PC-3 (cell line): Measurements from ENCODE around the gene GPANK1. TPM values are rescaled to one million over a fixed set of nuclear protein-coding genes. Genes with fewer than 3 reads are reported as not detected.
"Not testable (repeated sequence)": the region's sequence is repeated elsewhere in the genome, so short reads cannot be mapped to it uniquely, and the experiment has no call there.

ENCODE experiments used
- ATAC-seq: fragments of 200-7000 bp; cut with Tn5 transposase; 2 replicates; pipeline ENCODE4 v1.9.1; 2020; ENCODE audit warnings: mild to moderate bottlenecking, moderate library complexity
- BruUV-seq: library from RNA; stranded (reverse); fragments of 400-500 nt; replicated peaks from 2 replicates; lab custom pipeline; 2021; lab: Mats Ljungman, UMichigan
- CTCF ChIA-PET: fragments of 300-600 bp; sonication (Branson Sonifier 250); formaldehyde crosslinking; loops from one replicate; lab custom pipeline; 2022; ENCODE audit warnings: antibody characterized with exemption; lab: Charles Lee
- POLR2A ChIA-PET: fragments of 300-600 bp; sonication (Branson Sonifier 250); formaldehyde crosslinking; loops from one replicate; lab custom pipeline; 2022; ENCODE audit warnings: antibody characterized with exemption; ENCODE audit not compliant: unreplicated experiment; lab: Charles Lee
- DNase-seq: peaks from one replicate; pipeline ENCODE4 v3.0.0-alpha.2; 2015
- H2AFZ ChIP-seq: fragments of 300-600 bp; sonication (generic); 2 replicates; pipeline ENCODE4 v1.6.0; 2016; ENCODE audit warnings: antibody characterized with exemption, low read length
- H3F3A ChIP-seq: fragments of 300-600 bp; sonication (generic); one replicate; pipeline ENCODE4 v1.6.0; 2017; ENCODE audit warnings: antibody characterized with exemption, low read length, control low read depth, mild to moderate bottlenecking; ENCODE audit not compliant: unreplicated experiment
- H3K27ac ChIP-seq: fragments of 300-600 bp; sonication (generic); 2 replicates; pipeline ENCODE4 v1.5.1; 2016; ENCODE audit warnings: mild to moderate bottlenecking, low read length
- H3K27me3 ChIP-seq: fragments of 300-600 bp; sonication (generic); 2 replicates; pipeline ENCODE4 v1.6.1; 2016; ENCODE audit warnings: low read length, mixed read lengths
- H3K36me3 ChIP-seq: fragments of 300-600 bp; sonication (generic); 2 replicates; pipeline ENCODE4 v1.6.1; 2016; ENCODE audit warnings: low read depth, mixed run types, low read length, mixed read lengths
- H3K4me1 ChIP-seq: fragments of 300-600 bp; sonication (generic); 2 replicates; pipeline ENCODE4 v1.5.1; 2016; ENCODE audit warnings: low read length; ENCODE audit not compliant: insufficient read depth
- H3K4me2 ChIP-seq: fragments of 300-600 bp; sonication (generic); 2 replicates; pipeline ENCODE4 v1.6.0; 2016; ENCODE audit warnings: low read length
- H3K4me3 ChIP-seq: fragments of 300-600 bp; sonication (generic); 2 replicates; pipeline ENCODE4 v1.5.1; 2016; ENCODE audit warnings: mild to moderate bottlenecking, low read length, mixed read lengths
- H3K79me2 ChIP-seq: fragments of 300-600 bp; sonication (generic); 2 replicates; pipeline ENCODE4 v1.6.1; 2017; ENCODE audit warnings: low read length, mixed read lengths
- H3K9ac ChIP-seq: fragments of 300-600 bp; sonication (generic); 2 replicates; pipeline ENCODE4 v1.6.0; 2016; ENCODE audit warnings: mild to moderate bottlenecking, low read length
- H3K9me2 ChIP-seq: fragments of 300-600 bp; sonication (generic); replicated peaks from 2 replicates; pipeline ENCODE4 v1.6.1; 2016; ENCODE audit warnings: mixed run types, low read length, mixed read lengths
- H3K9me3 ChIP-seq: fragments of 300-600 bp; sonication (generic); 2 replicates; pipeline ENCODE4 v1.6.1; 2016; ENCODE audit warnings: low read length, mixed read lengths
- H4K20me1 ChIP-seq: fragments of 300-600 bp; sonication (generic); 2 replicates; pipeline ENCODE4 v1.6.1; 2016; ENCODE audit warnings: low read length, mixed read lengths
- CTCF ChIP-seq: fragments of 300-600 bp; sonication (generic); conservative IDR thresholded peaks from 2 replicates; pipeline ENCODE4 v1.5.1; 2017; ENCODE audit warnings: antibody characterized with exemption, low read depth, mild to moderate bottlenecking, low read length
- EZH2 ChIP-seq: fragments of 300-600 bp; sonication (generic); IDR thresholded peaks from one replicate; pipeline ENCODE4 v1.6.1; 2017; ENCODE audit warnings: antibody characterized with exemption, mild to moderate bottlenecking, low read length; ENCODE audit not compliant: unreplicated experiment
- EZH2phosphoT487 ChIP-seq: fragments of 300-600 bp; sonication (generic); IDR thresholded peaks from 2 replicates; pipeline ENCODE4 v1.6.1; 2018; ENCODE audit warnings: mild to moderate bottlenecking, antibody characterized with exemption, low read length, borderline replicate concordance
- intact Hi-C: fragments of 100-400 bp; cut with micrococcal nuclease; formaldehyde crosslinking; loops from 2 replicates; pipeline ENCODE4 v1.9.0; 2023
- total RNA-seq: library from RNA; depleted of rRNA; stranded (reverse); fragments of >200 nt; gene quantifications from 2 replicates; pipeline ENCODE4 v1.2.3, GENCODE V29; 2014

The GPANK1 gene
- total RNA-seq, 1 experiment from 2014 or later, result 11.8 TPM

- ChIA-PET POLR2A (no interaction called here), CTCF (no interaction called here)
- no peaks in the 10 kb centered on the region for H3K9me2 ChIP-seq
- TF ChIP-seq EZH2phosphoT487 (no peak), CTCF (no peak), EZH2 (no peak)
- no peak overlapping the region for H3K9ac ChIP-seq
- no peaks in the 10 kb centered on the region for H3K36me3 ChIP-seq
- no peak overlapping the region for H3K27ac ChIP-seq
- intact Hi-C loops, result loop anchor here (10.0 kb wide), 1 partner anchor 54 kb away; the partner anchor contains the start of gene SAPCD1
- no peaks in the 10 kb centered on the region for H3K79me2 ChIP-seq
- BruUV-seq, result no TSS peak
- H2AFZ ChIP-seq, result no peak overlapping the region
- no peak overlapping the region for H3K4me3 ChIP-seq
- no peaks in the 10 kb centered on the region for H3K27me3 ChIP-seq
- no peaks in the 10 kb centered on the region for H3K9me3 ChIP-seq
- no peaks in the 10 kb centered on the region for H4K20me1 ChIP-seq
- DNase-seq (no peak), ATAC-seq (no peak)
- H3F3A ChIP-seq, result no peaks in the 10 kb centered on the region
- H3K4me2 ChIP-seq, result no peak overlapping the region
- H3K4me1 ChIP-seq, result no peaks in the 10 kb centered on the region
These were observed 45.9 kb upstream of the GPANK1 start for GRCh38 chr6:31710523-31711219.

GRCh38 chr6:31709157-31709556, 44.4 kb upstream of the GPANK1 start:
- H3K79me2 ChIP-seq, H3K27ac ChIP-seq, H3F3A ChIP-seq, H3K4me3 ChIP-seq, H3K36me3 ChIP-seq, H3K9ac ChIP-seq, ATAC-seq, H3K4me2 ChIP-seq, H3K9me3 ChIP-seq, H4K20me1 ChIP-seq, H2AFZ ChIP-seq, H3K4me1 ChIP-seq, POLR2A ChIA-PET, DNase-seq, BruUV-seq, intact Hi-C loops, H3K27me3 ChIP-seq, H3K9me2 ChIP-seq: not testable (repeated sequence)
- CTCF ChIA-PET, result interaction anchor here (0.7 kb wide), 1 partner anchor 98 kb away, joined by 4 read pairs; the partner anchor contains the start of gene LSM2

- CTCF ChIA-PET, result no interaction called here
- Histone ChIP-seq H4K20me1 (no peaks in the 10 kb centered on the region), H3K27me3 (no peaks in the 10 kb centered on the region), H3K79me2 (no peaks in the 10 kb centered on the region), H3K4me1 (no peaks in the 10 kb centered on the region), H3K36me3 (no peaks in the 10 kb centered on the region), H3K4me2 (no peak overlapping the region), H3F3A (no peaks in the 10 kb centered on the region), H3K27ac (no peak overlapping the region), H3K9me2 (no peaks in the 10 kb centered on the region), H3K9ac (no peak overlapping the region), H3K9me3 (no peaks in the 10 kb centered on the region), H2AFZ (no peak overlapping the region), H3K4me3 (no peak overlapping the region)
- POLR2A ChIA-PET, result no interaction called here
- BruUV-seq, result no TSS peak
- intact Hi-C loops, result no loop called here
- ATAC-seq (no peak), DNase-seq (no peak)
- TF ChIP-seq CTCF (no peak), EZH2phosphoT487 (no peak), EZH2 (no peak)
These were observed 43.4 kb upstream of the GPANK1 start for GRCh38 chr6:31708224-31708623.
